Measurements from ENCODE around the gene SCFD2.
A peak's percentile ranks its signal among the peaks of the same experiment; 100 is the strongest.

The SCFD2 gene

DNA sequence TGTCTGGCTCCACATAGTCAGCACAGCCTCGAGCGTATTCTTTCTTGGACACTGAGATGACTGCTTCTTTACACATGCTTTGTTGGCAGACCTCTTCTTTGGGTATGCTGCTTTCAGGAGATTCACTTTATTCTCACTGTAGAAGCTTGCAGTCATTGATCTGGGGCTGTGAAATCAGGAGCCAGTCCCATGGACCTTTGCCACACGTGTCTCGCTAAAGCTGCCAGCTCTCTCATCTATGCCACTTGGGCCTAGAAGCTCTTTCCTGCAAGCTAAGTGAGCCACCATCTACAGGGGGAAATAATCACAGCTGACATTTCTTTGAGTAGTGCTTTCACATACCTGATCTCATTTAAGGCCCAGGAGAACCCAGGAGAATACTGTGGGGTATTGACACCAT is 498.7 kb downstream of the SCFD2 start:
- DNase-seq, result no peak

DNA sequence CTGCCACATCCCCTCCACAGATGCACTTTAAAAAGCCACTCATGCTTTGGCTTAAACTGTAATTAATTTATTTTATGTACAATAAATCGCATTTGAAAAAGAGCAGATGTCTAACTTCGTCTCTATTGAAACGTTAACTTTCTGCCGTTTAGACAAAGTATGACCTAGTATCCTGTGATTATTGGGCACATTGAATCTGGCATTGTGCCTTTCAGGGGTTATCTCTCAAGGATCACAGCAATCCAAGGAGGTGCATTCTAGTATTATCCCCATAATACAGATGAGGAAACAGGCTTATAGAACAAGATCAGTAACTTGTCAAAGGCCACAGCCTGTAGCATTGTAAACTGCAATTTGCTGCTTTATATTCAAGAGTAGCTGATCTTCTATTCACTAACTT is 499.1 kb downstream of the SCFD2 start:
- DNase-seq, result no peak

DNA sequence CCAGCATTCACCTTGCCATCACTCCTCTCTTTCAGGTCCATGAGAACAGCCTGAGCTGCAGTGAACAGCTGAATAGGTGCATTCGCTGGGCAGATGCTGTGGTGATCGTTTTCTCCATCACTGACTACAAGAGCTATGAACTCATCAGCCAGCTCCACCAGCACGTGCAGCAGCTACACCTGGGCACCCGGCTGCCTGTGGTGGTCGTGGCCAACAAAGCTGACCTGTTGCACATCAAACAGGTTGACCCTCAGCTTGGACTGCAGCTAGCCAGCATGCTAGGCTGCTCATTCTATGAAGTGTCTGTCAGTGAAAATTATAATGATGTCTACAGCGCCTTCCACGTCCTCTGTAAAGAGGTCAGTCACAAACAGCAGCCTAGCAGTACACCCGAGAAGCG is 500.6 kb downstream of the SCFD2 start:
- no peak for DNase-seq

DNA sequence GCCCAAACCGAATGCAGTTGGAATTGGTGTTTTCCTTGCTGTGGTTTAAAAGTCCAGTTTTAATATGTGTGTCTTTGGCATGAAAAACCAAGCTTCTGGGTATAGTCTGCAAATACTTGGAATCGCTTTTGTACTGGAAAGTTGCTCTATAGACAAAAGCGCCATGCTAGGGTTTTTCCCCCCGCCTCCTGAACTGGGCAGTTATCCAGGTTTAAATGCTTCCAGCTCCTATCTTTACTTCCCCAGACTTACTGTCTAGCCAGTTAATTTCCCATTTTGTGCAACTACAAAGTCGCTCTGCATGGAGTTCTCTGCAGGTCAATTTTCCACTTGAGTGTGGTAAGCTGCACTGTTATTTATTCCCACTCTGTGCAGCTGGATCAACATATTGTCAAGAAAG is 501.1 kb downstream of the SCFD2 start:
- DNase-seq, result no peak

DNA sequence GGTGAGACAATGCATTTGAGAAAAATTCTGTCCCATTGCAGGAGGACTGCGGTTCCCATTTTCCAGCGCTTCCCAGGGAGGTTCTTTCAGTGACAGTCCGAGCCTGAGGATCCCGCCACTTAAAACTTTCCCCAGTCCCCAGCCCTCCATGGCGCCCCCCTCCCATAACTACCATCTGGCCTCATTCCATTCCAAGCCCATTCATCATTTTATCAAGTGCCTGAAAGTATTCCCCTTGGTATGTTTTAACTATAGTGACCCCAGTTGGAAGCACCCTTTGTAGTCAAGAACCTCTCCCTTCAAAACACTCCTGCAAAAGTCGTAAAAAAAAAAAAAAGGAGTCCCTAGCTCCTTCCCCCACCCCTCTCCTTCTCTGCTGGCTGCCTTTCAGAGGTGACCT is 502.5 kb downstream of the SCFD2 start:
- no peak for DNase-seq

DNA sequence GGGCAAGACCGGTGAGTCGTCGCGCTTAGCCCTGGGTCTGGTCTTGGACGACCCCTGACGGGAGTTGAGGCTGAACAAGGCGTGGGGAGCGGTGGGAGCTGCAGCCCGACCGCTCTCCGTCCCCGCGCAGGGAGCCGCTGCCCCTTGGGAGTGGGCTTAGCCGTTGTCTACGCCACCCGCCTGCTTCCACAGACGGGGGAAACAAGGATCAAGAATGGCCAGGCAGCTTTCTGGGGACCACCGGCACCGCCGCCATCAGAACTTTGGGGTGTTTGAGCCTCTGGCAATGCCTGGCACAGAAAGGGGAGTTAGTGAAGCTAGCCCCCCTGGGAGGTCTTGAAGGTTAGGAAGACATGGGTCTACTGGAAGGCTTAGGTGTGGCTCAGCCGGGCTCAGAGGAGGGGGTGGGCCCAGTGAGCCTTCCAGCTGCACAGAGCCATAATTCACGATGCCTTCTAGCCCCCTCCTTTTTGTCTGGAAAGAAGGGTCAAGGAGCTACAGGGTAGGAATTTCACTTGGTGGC is 503.2 kb downstream of the SCFD2 start:
- no peak for DNase-seq

DNA sequence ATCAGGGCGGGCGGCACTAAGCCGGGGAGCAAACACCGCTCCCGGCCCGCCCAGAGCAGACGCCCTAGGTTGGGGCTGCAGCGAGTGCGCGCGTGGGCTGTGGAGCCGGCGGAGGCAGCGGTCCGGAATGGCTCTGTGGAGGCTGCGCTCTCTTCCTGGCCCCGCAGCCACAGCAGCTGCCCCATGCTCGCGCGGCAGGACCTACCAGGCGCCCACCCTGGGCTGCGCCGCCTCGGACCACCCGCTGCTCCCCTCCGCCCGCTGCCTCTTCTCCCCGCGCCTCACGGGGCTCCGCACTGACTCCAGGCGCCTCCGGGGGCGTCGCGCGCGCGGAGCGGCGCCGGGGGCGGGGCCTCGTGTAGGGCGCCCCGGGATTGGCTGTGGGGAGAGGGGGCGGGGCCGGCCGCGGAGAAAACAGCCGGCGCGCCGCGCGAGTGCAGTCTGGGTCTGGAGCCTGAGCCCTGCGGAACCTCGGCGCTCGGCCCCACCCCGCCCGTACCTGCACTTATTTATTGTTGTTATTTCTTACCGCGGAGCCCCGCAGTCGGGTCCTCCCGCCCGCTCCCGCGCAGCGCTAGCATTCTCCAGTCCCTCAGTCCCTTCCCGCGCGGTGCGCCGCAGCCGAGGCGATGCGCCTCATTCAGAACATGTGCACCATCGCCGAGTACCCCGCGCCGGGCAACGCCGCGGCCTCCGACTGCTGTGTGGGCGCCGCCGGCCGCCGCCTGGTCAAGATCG is 503.8 kb downstream of the SCFD2 start, which contains the start of gene RASL11B:
TSS of gene RASL11B (plus strand) at position 439 of the 738 bp plus-strand sequence. CDS start at position 630, 191 bp downstream.
- peak; percentile 86 to 90 for DNase-seq

DNA sequence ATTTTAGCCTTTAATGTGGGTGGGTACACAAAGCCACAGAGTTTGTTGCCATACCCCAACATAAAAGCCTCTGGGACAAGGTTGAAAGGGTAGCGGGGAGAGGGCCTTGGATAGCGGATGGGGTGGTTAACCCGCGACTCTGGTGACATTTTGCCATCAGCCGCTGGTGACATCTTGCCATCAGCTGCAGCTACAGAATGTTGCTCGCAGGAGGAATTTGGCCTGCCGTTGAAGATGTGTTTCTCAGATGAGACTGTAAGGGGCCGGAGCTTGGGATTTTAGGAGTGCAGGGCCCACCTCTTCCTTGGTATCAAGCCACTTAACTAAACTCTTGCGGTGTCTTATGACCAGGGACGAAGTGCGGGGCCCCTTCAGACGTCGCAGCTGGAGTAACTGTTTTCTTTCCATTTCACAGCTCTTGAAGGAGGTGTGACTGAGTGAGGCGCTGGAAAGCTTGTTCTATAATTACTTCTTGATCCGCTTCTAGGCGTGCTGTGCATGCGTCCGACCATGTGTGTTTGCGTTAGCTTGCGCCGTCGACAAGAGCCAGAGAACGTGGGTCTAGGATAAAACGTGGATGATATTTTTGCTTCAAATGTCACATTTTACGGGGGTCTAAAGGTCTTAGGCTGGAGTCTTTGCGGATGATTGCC is 504.6 kb downstream of the SCFD2 start:
- DNase-seq, result no peak

DNA sequence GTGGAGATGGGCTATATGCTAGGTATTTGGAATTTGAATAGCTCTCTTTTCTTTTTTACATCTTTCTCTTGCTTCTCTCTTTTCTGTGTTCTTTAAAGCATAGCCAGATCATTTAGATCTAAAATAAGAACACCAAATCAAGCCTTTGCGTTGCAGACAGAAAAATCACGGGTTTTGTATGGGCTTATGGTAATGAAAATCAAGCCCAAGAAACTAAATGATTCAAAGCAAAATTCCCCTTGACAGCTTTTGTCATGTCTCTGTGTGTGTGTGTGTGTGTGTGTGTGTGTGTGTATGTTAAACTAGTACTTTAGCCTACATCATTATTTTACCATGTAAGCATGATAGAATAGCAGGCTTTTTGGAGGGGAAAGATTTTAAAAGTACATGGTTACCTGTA is 505.5 kb downstream of the SCFD2 start:
- no peak for DNase-seq

DNA sequence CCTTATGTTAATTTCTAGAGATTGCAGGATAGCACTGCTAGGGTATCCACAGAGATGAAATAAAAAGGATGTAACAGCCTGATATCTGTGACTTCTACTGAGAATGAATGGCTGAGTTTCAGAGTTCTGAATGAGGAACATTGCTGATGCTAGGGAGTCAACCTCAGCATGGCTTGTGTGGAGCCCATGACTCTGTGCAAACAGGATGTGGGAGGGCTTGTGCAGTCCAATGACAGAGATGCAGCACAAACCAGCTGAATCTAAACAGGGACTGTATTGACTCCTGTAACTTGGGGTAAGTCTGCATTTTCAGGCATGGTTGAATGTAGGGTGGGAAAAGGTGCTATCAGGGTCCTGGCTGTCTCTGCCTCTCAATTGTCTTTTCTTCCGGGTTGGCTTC is 509.1 kb downstream of the SCFD2 start:
- no peak for DNase-seq

DNA sequence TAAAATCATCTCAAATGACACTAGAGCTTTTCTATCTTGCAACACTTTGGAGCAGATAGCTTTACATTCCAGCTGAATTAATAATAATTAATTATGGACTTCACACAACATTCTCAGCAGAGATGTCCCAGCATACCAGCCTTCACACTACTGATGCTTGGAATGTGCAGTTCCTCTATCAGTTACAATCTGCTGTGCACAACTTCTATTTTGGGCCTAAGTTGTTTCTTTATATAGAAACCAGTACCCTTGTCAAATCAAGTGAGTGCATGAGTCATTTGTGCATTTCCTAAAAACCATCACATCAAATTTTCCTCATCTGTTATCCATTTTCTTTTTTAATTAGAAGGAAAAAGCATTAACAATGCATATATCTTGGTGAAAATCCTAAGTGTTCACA is 512.5 kb downstream of the SCFD2 start:
- no peak for DNase-seq

DNA sequence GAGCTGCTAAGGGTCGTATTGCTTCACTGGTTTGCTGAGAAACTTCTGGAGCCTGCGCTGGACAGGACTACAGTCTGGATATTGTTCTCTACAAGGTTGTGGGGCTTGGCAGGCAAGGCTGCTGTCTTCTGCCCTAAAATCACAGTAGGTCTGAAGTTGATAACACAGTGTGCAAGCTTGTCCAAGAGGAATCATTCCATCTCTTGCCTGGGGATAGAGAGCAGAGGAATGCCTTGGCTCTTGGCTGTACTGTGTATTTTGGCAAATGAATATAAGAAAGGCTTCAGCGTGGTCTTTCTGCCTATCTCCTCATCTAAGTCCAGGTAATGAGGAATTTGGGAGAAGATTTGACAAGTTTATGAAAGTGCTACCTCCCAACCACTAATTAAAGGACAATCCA is 513.1 kb downstream of the SCFD2 start:
- DNase-seq, result no peak

DNA sequence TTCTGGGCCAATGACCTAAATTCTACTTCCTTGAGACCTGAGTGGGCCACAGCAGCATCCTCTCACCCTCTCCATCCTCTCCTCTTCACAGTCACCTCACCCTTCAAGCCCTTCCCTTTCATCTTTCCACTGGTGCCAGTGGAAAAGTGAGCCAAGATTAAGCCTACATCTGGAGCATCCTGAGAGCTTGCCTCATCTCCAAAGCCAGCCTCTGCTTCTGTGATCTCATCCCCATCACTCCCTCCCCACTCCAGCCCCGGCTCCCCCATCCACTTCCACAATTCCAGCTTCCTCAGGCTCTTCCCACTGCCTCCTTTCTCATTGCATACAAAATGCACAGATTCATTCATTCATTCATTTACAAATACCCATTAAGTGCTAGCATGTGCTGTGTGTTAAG is 513.8 kb downstream of the SCFD2 start:
- DNase-seq, result no peak

DNA sequence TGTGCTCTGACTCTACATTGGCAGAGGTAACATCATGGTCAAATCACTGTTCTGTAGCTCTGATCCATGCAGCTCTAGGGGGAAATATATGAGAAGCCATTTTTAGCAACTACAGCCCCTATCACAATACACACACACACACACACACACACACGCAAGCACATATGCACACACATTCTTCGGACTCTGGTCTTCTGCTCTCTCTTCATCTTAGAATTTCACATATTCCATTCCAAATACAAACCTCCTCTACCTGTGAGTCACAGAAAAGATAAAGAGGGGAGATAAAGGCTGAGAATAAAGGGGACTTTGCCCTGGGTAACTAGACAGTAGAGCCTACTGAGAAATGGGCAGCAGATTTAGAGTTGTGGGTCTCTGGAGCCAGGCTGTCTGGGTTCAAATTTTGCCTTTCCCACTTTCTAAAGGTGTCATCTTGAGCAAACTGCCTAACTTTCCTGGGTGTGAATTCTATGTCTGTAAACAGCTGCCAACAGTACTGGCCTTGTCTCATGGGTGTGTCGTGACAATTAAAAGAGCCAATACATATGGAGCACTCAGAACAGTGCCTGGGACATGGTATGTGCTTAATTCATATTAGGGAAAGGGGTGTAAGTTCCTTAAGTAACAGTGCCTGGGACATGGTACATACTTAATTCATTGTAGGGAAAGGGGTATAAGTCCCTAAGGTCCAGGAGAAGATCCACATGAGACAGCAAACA is 515.3 kb downstream of the SCFD2 start:
- DNase-seq, result no peak

DNA sequence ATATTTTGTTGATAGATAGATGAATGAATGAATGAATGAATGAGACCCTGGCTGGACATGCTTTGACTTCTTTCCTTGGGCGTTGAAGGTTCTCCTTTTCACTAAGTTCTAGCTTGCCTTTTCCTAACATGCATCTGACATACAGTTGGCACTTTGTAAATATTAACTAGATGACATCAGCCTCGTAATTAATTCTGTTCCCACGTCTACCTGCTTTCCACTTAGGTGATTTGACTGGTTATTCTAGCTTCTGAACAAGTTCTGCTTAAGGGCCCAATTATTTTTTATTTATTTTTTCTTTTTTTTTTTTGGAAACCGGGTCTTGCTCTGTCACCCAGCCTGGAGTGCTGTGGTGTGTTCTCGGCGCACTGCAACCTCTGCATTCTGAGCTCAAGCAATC is 517.6 kb downstream of the SCFD2 start:
- DNase-seq, result no peak

DNA sequence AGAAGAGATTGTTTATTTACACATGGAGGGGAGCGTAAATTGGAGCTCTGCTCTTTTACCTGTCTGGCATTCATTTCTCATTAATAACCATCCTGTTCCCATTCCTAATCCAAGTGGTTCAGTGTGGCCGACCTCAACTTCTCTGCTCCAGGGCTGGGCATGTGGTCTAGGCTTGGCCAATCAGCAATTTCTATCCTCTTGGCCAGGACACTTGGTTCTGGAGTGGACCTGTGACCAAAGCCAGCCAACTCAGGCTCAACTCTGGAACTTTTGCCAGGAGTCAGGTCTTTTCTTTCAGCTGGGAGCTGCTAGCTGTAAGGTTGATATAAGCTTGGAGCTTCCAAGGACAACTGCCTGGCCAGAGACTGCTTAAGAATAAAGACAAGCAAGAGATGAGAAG is 519.4 kb downstream of the SCFD2 start:
- DNase-seq, result no peak

DNA sequence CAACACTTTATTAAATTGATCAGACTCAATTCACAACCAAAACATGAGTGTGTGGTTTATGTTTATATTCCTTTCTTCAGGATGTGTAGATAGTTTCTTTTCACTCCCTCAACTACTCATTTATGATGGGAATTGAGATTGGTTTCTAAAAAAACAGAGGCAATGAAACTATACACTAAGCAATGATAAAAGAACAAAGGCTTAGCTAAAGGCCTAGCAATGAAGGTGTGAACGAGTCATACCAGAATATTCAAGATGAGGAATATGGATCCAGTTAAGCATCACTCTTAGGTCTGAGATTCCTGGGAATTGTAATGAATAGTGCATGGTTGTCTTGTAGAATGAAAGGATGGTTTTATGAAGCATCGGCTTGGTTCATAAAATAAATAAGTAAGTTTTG is 521.3 kb downstream of the SCFD2 start:
- DNase-seq, result no peak

DNA sequence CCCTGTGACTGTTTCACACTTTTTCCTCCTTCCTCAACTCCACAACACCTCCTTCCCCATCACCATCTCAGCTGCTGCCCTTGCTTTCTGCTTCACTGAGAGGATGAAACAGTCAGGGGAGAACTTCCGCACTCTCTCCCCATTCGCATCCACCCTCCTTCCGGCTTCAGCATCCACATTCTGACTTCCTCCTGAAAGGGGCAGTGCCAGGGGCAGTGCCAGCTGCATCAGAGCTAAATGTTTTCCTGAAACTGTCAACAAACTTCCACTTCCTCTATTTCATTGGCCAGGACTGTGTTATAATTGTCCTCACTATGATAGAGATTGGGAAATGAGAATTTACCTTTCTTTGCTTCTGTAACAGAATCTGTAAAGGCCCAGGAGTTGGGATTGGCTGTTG is 521.9 kb downstream of the SCFD2 start:
- DNase-seq, result no peak

DNA sequence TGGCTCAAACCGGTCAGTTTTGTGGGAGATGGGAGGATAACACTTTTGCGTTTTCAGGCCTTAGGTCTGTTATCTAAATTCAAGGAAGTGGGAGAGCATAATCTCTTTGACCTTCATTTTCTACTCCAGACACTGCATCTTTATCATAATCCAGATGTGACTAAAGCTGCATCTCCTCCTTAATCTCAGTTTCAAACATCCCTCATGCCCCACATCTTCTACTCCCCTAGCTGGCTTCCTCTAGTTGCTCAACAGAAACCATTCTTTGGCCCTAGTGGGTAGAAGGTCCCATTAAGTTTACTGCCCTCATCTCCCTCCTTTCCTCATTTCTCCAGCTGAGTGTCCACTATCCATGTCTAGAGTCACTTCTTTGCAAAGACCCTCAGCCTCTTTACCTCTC is 522.5 kb downstream of the SCFD2 start:
- no peak for DNase-seq

DNA sequence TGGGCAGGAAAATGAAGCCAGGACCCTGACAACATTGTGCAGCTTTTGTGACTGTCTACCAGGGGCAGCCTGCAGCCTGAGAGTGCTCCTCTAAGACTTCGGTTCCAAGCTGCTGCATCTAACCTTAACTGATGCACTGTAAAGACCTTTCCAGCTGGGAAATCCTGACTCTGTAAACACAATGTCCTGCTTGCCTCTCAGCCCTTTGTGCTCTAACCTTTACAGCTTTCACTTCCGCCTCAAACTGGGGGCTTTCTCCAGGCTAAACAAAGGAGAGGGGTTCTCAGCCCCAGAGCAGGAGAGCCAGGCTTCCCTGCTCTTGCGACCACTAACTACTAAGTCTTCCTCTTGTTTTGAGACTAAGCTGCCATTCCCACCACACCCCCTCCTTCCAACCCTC is 523.1 kb downstream of the SCFD2 start:
- no peak for DNase-seq

DNA sequence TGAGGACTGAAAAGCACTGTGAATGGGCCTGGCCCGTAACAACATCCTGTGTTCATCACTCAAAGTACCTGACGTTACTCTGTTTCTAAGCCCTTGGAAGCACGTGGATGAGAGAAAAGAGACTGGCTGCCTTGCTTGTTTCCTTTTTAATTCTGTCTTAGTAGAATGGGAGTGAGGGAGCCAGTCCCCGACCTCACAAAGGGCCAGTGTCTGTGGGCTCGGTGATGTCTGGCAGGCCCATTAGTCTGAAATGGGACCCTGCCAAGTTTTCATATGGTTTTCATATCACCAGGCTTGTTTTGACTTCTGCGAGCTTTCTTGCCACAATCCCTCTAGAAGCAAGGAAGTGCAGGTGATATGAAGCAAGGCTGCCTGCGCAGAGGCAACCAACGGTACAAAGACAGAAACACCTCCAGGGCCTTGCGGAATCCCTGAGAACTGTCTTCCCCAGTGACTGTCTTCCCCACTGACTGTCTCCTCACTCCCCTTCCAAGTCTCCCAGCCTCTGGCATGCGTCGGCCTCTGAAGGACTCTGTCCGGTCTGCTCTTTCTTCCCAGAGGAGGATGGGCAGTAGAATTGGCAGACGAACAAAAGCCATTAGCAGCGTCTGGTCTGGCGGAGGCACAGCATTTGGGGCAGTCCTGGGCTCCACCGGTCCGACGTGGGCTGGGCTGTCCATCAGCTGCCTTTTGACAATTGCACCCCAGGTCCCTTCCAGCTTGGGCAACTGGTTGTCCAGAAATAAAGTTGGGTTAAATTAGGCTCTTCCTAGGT is 524.0 kb downstream of the SCFD2 start:
- no peak for DNase-seq

DNA sequence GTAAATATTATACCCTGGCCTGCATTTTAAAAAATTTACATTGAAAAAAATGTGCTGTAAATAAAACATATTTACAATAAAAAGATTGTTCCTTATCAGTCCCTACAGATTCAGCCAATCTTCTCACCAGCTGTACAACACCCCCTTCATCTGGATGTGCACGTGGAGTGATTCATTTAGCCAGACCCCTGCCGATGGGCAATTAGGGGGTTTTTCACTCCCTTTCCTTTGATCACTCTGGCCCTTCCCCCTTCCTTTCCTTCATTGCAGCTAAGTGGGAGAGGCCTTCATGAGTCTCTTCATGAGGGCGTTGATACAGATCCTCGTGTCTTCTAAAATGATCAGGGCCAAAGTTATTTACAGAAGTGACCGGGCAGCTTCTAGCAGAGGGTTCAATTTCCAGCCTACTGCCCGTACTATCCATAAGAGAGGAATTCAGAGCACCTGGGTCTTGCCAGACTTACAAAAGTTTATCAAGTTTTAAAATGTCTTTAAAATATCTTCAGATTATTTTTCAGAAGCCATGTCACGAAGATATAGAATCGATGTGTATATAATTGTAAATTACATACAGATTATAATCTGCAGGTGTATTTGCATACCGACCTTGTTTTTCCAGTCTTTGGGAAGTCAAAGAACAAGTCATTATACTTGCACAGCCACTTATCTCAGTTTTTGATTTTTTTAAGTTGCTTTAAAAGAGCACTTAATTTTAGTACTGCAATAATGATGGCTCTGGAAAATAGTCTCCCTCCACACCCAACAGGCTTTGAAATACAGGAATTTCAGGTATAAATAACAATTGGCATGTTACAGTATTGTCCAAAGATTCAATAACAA is 525.1 kb downstream of the SCFD2 start:
- DNase-seq, result no peak
